ENCODE measurements around the gene KCNK16.

- TF ChIP-seq EZH2phosphoT487 (IDR thresholded peaks at IDR 0.05; ENCODE audit: low read depth) (no peak), CTCF (IDR thresholded peaks at IDR 0.05; ENCODE audit: low read depth, low read length) (no peak)
These were observed 47.9 kb upstream of the KCNK16 start for GRCh38 chr6:39370390-39370789.

All from OCI-LY3 (cell line).